ENCODE measurements around the gene ANKRD13B.

DNA sequence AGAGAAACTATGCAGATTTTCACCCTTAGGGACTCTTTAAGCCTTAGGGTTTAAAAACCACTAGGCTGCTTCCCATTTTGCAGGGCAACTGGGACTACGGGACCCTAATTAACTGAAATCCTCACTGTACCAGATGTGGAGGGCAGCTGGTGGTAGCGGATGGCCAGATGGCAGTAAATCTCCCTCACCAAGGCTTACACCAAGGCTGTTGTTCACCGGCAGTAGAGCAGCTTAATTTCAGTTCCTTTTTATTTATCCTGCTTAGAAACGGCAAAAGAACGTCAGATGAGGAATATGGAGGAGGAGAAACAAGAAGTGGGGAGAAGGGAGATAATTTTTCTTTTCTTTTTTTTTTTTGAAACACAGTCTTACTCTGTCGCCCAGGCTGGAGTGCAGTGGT is 32.6 kb upstream of the ANKRD13B start:
- TF ChIP-seq, protein P1, sequence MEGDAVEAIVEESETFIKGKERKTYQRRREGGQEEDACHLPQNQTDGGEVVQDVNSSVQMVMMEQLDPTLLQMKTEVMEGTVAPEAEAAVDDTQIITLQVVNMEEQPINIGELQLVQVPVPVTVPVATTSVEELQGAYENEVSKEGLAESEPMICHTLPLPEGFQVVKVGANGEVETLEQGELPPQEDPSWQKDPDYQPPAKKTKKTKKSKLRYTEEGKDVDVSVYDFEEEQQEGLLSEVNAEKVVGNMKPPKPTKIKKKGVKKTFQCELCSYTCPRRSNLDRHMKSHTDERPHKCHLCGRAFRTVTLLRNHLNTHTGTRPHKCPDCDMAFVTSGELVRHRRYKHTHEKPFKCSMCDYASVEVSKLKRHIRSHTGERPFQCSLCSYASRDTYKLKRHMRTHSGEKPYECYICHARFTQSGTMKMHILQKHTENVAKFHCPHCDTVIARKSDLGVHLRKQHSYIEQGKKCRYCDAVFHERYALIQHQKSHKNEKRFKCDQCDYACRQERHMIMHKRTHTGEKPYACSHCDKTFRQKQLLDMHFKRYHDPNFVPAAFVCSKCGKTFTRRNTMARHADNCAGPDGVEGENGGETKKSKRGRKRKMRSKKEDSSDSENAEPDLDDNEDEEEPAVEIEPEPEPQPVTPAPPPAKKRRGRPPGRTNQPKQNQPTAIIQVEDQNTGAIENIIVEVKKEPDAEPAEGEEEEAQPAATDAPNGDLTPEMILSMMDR (IDR thresholded peaks at IDR 0.05) = no peak
- no peak for TF ChIP-seq POLR2A (IDR thresholded peaks at IDR 0.05)
